Coronary artery (tissue), 2 donors: ENCODE data around the gene REP15.

Experiments used
- DNase-seq: peaks from one replicate; pipeline ENCODE4 v3.0.0-alpha.2; 2017; ENCODE audit warnings: low spot score
- H3K27ac ChIP-seq, 2 donors: fragments of 200-600 bp; sonication (generic); one replicate each; pipeline ENCODE4 v1.5.1; 2016 to 2019
- H3K4me3 ChIP-seq: fragments of 200-600 bp; sonication (generic); 2 replicates; pipeline ENCODE4 v1.5.1; 2016; ENCODE audit warnings: mild to moderate bottlenecking, moderate library complexity
- TF ChIP-seq, protein P1 (sequence below): fragments of 200-600 bp; sonication (generic); IDR thresholded peaks from one replicate; pipeline ENCODE4 v1.5.1; 2019; ENCODE audit warnings: antibody characterized with exemption

The REP15 gene

DNA sequence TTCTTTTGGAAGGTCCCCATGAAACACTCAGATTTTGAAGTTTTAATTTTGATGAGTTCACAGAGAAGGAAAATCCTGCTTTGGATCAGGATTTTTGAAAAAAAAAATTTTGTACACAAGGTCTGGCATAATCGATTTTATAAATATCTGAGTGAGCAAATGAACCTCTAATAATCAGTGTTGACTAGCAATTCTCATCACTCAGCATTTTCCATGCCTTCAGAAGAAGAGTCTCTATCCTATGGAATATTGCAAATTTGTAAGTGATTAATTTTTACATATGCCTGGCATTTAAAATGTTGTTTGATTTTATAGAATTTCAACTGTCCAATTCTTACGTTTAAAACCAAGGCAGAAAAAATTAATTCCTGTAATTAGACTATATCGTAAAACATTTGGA lies 30.5 kb upstream of the REP15 start:
- Histone ChIP-seq H3K27ac (no peak overlapping the region), H3K4me3 (no peak overlapping the region)
- DNase-seq: no peak
- TF ChIP-seq, protein P1, sequence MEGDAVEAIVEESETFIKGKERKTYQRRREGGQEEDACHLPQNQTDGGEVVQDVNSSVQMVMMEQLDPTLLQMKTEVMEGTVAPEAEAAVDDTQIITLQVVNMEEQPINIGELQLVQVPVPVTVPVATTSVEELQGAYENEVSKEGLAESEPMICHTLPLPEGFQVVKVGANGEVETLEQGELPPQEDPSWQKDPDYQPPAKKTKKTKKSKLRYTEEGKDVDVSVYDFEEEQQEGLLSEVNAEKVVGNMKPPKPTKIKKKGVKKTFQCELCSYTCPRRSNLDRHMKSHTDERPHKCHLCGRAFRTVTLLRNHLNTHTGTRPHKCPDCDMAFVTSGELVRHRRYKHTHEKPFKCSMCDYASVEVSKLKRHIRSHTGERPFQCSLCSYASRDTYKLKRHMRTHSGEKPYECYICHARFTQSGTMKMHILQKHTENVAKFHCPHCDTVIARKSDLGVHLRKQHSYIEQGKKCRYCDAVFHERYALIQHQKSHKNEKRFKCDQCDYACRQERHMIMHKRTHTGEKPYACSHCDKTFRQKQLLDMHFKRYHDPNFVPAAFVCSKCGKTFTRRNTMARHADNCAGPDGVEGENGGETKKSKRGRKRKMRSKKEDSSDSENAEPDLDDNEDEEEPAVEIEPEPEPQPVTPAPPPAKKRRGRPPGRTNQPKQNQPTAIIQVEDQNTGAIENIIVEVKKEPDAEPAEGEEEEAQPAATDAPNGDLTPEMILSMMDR: no peak

DNA sequence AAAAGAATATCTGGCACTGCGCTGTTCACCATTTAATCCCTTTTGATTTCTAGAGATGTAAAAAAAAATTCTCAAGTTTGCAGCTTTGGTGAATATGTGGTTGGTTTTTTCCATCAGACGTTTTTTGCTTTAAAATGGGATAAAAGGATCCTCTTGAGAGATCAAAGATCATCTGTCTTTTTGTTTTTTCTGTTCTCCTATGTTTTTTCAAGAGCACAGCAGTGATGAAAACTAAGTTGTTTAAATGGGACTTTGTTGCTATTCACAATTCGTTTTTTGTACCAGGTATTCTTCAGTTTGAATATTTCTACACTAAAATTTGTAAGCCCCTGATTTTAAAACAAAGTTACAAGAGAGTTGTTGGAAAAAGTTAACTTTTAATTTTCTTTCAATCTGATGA lies 29.7 kb upstream of the REP15 start:
- no peak for DNase-seq
- Histone ChIP-seq H3K27ac (peak overlapping the region in 1 of 2 donors; percentile 69), H3K4me3 (no peak overlapping the region)
- TF ChIP-seq, protein P1: no peak

DNA sequence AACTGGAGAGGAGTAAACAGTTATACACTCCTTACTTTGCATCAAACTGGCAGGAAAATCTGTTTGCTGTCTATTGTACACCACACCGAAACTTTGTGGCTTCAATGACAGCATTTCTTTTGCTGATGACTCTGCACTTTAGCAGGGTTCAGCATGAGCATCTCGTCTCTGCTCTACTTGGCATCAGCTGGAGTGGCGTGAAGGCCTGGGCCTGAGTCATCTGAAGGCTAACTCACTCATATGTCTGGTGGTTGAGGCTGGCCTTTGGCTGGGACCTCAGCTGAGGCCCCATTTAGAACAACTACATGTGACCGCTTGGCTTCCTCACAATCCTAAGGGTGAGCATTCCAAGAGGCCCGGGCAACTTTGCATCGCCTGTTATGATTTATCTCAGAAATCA lies 28.7 kb upstream of the REP15 start:
- TF ChIP-seq, protein P1: no peak
- Histone ChIP-seq H3K4me3 (no peak overlapping the region), H3K27ac (peak overlapping the region; percentile 64 to 69)
- peak; percentile 77 for DNase-seq

DNA sequence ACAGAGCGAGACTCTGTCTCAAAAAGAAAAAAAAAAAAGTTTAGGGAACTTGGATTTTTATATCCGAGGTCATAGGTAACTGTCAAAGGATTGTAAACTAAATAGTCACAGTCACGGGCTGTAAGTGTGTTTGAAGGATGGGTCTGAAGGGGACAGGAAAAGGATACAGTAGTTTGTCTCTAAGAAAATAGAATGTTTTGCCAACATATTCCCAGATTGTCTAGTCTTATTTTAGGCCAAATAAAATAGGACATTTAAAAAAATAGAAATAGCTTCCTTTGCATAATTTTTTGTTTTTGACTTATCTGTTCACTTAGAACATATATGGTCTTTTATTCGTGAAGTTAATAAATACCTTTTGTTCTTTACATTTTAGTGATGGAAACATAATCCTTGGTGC lies 24.2 kb upstream of the REP15 start:
- TF ChIP-seq, protein P1: no peak
- DNase-seq: no peak
- peak overlapping the region; percentile 29 to 51 for H3K27ac ChIP-seq
- no peak overlapping the region for H3K4me3 ChIP-seq

DNA sequence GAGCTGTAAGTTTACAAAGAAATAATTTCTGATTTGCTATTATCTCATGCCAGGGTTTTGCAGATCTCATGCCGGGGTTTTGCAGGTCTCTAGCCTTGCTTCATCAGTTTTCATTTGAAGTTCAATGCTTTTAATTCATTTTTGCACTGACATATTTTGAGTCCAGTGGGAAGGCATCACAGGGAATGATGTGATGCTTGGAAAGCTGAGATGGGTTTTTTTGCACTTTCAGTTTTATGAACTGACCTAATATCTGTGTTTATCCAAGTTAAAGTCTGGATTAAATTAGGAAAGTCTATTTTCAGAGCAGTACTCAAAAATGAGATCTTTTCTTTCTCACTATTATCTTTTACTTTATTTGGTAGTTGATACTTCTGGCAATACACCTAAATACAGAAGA lies 23.6 kb upstream of the REP15 start:
- no peak for DNase-seq
- H3K4me3 ChIP-seq: peak overlapping the region; percentile 5
- H3K27ac ChIP-seq: peak overlapping the region; percentile 29 to 40
- TF ChIP-seq, protein P1: no peak

DNA sequence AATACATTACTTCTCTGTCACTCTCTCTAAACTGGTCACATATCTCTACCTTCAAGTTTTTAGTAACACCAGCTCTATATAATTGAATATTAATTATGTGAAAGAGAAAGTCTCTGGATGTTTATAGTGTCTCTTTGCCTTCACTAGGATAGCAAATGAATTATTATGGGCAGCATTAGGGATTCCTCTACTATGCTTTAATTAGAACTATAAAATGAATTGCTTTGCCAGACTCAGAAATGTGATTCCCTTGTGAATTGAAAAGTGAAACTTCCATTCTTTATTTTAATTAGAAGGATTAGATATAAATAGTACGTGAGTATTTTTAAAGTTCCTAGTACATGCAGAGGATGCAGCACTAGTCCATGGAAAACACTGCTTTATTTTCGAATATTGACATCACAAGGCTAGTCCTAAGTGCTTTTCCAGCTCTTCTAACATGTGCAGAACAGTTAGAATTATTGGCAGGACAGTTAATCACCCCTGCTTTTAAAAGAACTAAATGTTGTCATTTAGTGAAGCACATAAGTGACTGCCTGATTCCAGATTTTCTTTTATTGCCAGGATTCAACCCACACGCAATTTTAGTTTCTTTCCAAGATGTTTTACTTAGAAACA lies 23.0 kb upstream of the REP15 start:
- peak overlapping the region; percentile 29 to 40 for H3K27ac ChIP-seq
- TF ChIP-seq, protein P1: no peak
- peak overlapping the region; percentile 5 for H3K4me3 ChIP-seq
- DNase-seq: no peak

DNA sequence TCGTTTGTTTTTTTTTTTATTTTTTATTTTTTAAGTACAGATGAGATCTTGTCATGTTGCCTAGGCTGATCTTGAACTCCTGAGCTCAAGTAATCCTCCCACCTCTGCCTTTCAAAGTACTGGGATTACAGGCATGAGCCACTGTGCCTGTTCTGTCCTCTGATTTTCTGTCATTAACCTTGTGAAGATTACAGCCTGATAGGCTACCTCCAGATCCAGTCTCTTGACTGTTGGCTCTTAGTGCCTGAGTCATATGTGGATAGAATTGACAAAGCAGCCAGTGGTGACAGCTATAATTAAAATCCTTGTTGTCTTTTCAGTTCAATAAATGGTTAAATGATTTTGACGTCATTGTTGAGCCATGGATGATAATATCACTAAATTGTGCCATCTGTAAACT lies 21.3 kb upstream of the REP15 start:
- DNase-seq: no peak
- H3K27ac ChIP-seq: no peak overlapping the region
- no peak overlapping the region for H3K4me3 ChIP-seq
- TF ChIP-seq, protein P1: no peak
